Vagina (tissue), 2 donors: ENCODE measurements around the gene SELENOM.

ENCODE experiments used
- CTCF ChIP-seq, 3 experiments: fragments of 450-650 bp in 2 of 3; fragments of 200-600 bp in 1 of 3; sonication (generic) in 1 of 3; IDR thresholded peaks; one replicate each; pipeline ENCODE4 v1.5.1; 2017 to 2019; ENCODE audit warnings: antibody characterized with exemption in 3 of 3, mild to moderate bottlenecking in 2 of 3, moderate library complexity in 2 of 3
- POLR2A ChIP-seq, 2 donors: fragments of 450-650 bp; IDR thresholded peaks; one replicate each; pipeline ENCODE4 v1.6.1; 2017; ENCODE audit warnings: antibody characterized with exemption in 2 of 2, mild to moderate bottlenecking in 2 of 2, moderate library complexity in 2 of 2
- POLR2AphosphoS5 ChIP-seq, 2 donors: sonication (generic); formaldehyde crosslinking; IDR thresholded peaks; one replicate each; pipeline ENCODE4 v1.9.0; 2017; ENCODE audit warnings: antibody characterized with exemption in 2 of 2, mild to moderate bottlenecking in 2 of 2, low read depth in 1 of 2; ENCODE audit not compliant: insufficient read depth in 1 of 2

GRCh38 chr22:31118046-31118820 lies 10.9 kb upstream of the SELENOM start:
- TF ChIP-seq CTCF (IDR thresholded peaks at IDR 0.05) (no peak), POLR2A (IDR thresholded peaks at IDR 0.05) (no peak), POLR2AphosphoS5 (IDR thresholded peaks at IDR 0.05; ENCODE audit: insufficient read depth in 1 of 2, low read depth in 1 of 2) (no peak)
